IPS DF 6.9 (cell line): ENCODE results near the gene CRISPLD2.

ENCODE experiments used
- DNase-seq: peaks from one replicate; pipeline ENCODE4 v3.0.0-alpha.2; 2013; ENCODE audit warnings: low read depth, low spot score
- H3K27ac ChIP-seq: one replicate; pipeline ENCODE4 v1.5.1; 2013; ENCODE audit warnings: low read length, control low read depth
- H3K27me3 ChIP-seq: 2 replicates; pipeline ENCODE4 v1.6.1; 2013; ENCODE audit warnings: mild to moderate bottlenecking, low read length; ENCODE audit not compliant: control insufficient read depth, insufficient read depth
- H3K36me3 ChIP-seq: 2 replicates; pipeline ENCODE4 v1.6.1; 2013; ENCODE audit warnings: low read length; ENCODE audit not compliant: control insufficient read depth, insufficient read depth
- H3K4me1 ChIP-seq: 2 replicates; pipeline ENCODE4 v1.6.1; 2013; ENCODE audit warnings: low read length; ENCODE audit not compliant: control insufficient read depth, insufficient read depth
- H3K4me3 ChIP-seq: 2 replicates; pipeline ENCODE4 v1.5.1; 2013; ENCODE audit warnings: mild to moderate bottlenecking, low read length
- H3K9me3 ChIP-seq: 2 replicates; pipeline ENCODE4 v1.6.1; 2013; ENCODE audit warnings: low read length, inconsistent platforms; ENCODE audit not compliant: control insufficient read depth, insufficient read depth
- WGBS: extraction: QIAGEN DNeasy Blood & Tissue Kit; methylation state at CpG from one replicate; pipeline ENCODE4 v1.1.7; 2013; ENCODE audit warnings: mixed read lengths, missing lambda C conversion rate; ENCODE audit not compliant: insufficient read length, insufficient coverage; 5-methylcytosine and 5-hydroxymethylcytosine counted together

Gene CRISPLD2

GRCh38 chr16:84891149-84891795, 71.5 kb downstream of the CRISPLD2 start:
- no peaks in the 10 kb centered on the region for H3K9me3 ChIP-seq
- no peak overlapping the region for H3K27ac ChIP-seq
- no peak overlapping the region for H3K4me3 ChIP-seq
- no peaks in the 10 kb centered on the region for H3K36me3 ChIP-seq
- H3K4me1 ChIP-seq, result peaks cover 2% of the 10 kb centered on the region; the same call in 1 of the 2 replicates
- no peak for DNase-seq
- H3K27me3 ChIP-seq, result no peaks in the 10 kb centered on the region
- WGBS, result no CpG with 5 or more reads among the region's 17 CpGs

- DNase-seq, result no peak
- H3K9me3 ChIP-seq, result no peaks in the 10 kb centered on the region
- H3K27me3 ChIP-seq, result no peaks in the 10 kb centered on the region
- peaks cover 2% of the 10 kb centered on the region; the same call in 1 of the 2 replicates for H3K4me1 ChIP-seq
- no CpG with 5 or more reads among the region's 10 CpGs for WGBS
- H3K27ac ChIP-seq, result no peak overlapping the region
- H3K36me3 ChIP-seq, result no peaks in the 10 kb centered on the region
- no peak overlapping the region for H3K4me3 ChIP-seq
Observed at GRCh38 chr16:84892097-84892496, 72.3 kb downstream of the CRISPLD2 start.

GRCh38 chr16:84893467-84893848, 73.7 kb downstream of the CRISPLD2 start:
- H3K4me1 ChIP-seq, result peaks cover 2% of the 10 kb centered on the region; the same call in 1 of the 2 replicates
- H3K27ac ChIP-seq, result no peak overlapping the region
- DNase-seq, result no peak
- H3K36me3 ChIP-seq, result no peaks in the 10 kb centered on the region
- H3K4me3 ChIP-seq, result no peak overlapping the region
- H3K9me3 ChIP-seq, result no peaks in the 10 kb centered on the region
- no CpG with 5 or more reads among the region's 3 CpGs for WGBS
- H3K27me3 ChIP-seq, result no peaks in the 10 kb centered on the region

DNA sequence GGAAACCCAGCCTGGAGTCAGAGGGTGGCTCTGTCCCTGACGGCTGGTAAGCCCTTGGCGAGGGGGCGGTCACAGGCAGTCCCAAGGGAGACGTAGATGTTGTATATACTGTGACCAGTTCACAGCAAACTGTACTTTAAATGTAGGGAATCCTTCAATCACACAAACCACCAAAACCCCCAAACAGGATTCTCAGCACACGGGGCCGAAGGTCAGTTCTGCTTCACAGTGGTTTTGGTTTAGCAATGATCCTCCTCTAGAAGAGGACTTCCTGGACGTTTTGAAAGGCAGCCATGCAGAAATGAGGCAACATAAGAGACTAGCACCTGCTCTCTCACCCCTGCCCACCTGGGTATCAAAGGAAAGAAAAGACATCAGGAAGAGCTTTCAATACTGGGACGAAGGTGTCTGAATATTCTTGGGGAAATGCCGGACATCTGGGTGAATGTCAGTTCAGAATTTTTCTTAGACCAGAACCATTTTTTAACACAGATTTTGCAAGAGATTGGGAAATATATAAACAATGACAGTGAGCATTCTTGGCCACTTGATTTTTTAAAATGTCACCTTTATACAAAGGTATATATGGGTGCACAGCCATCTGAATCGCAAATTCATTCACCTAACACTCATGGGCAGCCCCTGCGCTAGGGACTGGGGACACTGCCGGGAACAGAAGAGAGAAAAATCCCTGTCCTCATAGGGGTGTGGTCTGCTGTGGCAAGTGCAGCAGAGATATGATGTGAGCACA, 74.2 kb downstream of the CRISPLD2 start:
- H3K27ac ChIP-seq, result no peak overlapping the region
- H3K36me3 ChIP-seq, result no peaks in the 10 kb centered on the region
- H3K4me1 ChIP-seq, result peaks cover 1% of the 10 kb centered on the region; the same call in 1 of the 2 replicates
- no peak overlapping the region for H3K4me3 ChIP-seq
- DNase-seq, result no peak
- no peaks in the 10 kb centered on the region for H3K27me3 ChIP-seq
- no CpG with 5 or more reads among the region's 12 CpGs for WGBS
- H3K9me3 ChIP-seq, result no peaks in the 10 kb centered on the region

DNA sequence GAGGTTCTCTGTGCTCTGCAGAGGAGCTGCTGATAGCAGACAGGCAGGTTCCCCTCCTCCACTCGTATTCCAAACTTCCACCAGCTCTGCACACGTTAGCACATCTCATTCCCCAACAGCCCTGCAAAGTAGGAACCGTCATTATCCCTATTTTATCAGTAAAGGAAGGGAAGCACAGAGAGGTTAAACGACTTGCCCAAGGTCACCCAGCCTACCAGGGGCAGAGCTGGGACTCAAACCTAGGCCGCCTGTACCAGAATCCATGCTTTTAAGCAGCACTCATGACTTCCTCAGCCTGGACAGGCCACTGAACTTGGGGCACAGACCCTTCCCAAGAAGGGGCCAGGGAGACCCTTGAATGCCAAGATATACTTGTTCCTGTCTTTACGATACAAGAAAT, 75.2 kb downstream of the CRISPLD2 start:
- Histone ChIP-seq H3K27me3 (no peaks in the 10 kb centered on the region), H3K36me3 (no peaks in the 10 kb centered on the region), H3K9me3 (no peaks in the 10 kb centered on the region), H3K27ac (no peak overlapping the region), H3K4me1 (no peaks in the 10 kb centered on the region), H3K4me3 (no peak overlapping the region)
- DNase-seq, result no peak
- no CpG with 5 or more reads among the region's 6 CpGs for WGBS

GRCh38 chr16:84896847-84897246, 77.1 kb downstream of the CRISPLD2 start:
- H3K27me3 ChIP-seq, result no peaks in the 10 kb centered on the region
- no CpG with 5 or more reads among the region's 9 CpGs for WGBS
- H3K4me1 ChIP-seq, result no peaks in the 10 kb centered on the region
- H3K9me3 ChIP-seq, result no peaks in the 10 kb centered on the region
- no peak overlapping the region for H3K27ac ChIP-seq
- no peak overlapping the region for H3K4me3 ChIP-seq
- DNase-seq, result no peak
- no peaks in the 10 kb centered on the region for H3K36me3 ChIP-seq

- Histone ChIP-seq H3K36me3 (no peaks in the 10 kb centered on the region), H3K4me1 (no peaks in the 10 kb centered on the region), H3K27me3 (no peaks in the 10 kb centered on the region), H3K9me3 (no peaks in the 10 kb centered on the region), H3K27ac (no peak overlapping the region), H3K4me3 (no peak overlapping the region)
- WGBS, result no CpG with 5 or more reads among the region's 15 CpGs
- no peak for DNase-seq
Observed at GRCh38 chr16:84897911-84898377, 78.2 kb downstream of the CRISPLD2 start.

- Histone ChIP-seq H3K27me3 (no peaks in the 10 kb centered on the region), H3K4me1 (no peaks in the 10 kb centered on the region), H3K27ac (no peak overlapping the region), H3K36me3 (no peaks in the 10 kb centered on the region), H3K4me3 (no peak overlapping the region), H3K9me3 (no peaks in the 10 kb centered on the region)
- no peak for DNase-seq
- no CpG with 5 or more reads among the region's 2 CpGs for WGBS
Observed at GRCh38 chr16:84898447-84898846, 78.7 kb downstream of the CRISPLD2 start.

GRCh38 chr16:84899414-84899813, 79.6 kb downstream of the CRISPLD2 start:
- H3K27me3 ChIP-seq, result no peaks in the 10 kb centered on the region
- DNase-seq, result no peak
- H3K9me3 ChIP-seq, result no peaks in the 10 kb centered on the region
- H3K27ac ChIP-seq, result no peak overlapping the region
- no peaks in the 10 kb centered on the region for H3K4me1 ChIP-seq
- no peaks in the 10 kb centered on the region for H3K36me3 ChIP-seq
- no peak overlapping the region for H3K4me3 ChIP-seq
- WGBS, result no CpG with 5 or more reads among the region's 8 CpGs

DNA sequence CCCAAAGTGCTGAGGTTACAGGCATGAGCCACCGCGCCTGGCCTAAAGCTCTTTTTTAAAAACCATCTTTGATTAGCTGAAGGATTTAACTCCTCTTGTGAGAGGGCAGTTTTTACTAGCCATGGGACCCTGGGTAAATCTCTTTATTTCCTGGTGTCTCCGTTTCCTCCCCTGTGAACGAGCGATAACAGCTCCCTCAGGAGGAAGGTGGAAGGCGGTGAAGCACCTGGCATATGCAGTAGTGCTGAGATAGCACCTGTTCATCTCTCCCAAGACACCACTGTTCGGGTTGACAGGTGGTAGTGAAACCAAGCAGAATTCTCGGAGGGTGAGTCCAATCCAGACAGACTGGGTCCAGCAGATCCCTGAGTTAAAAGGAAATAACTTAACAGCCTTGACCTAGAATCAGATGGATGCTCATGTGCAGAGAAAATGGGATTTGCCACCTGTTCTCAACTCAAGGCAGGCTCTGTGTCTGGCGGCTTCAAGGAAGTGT, 86.2 kb downstream of the CRISPLD2 start:
- Histone ChIP-seq H3K4me3 (no peak overlapping the region), H3K27ac (no peak overlapping the region), H3K27me3 (no peaks in the 10 kb centered on the region), H3K36me3 (no peaks in the 10 kb centered on the region), H3K4me1 (no peaks in the 10 kb centered on the region), H3K9me3 (no peaks in the 10 kb centered on the region)
- no CpG with 5 or more reads among the region's 9 CpGs for WGBS
- no peak for DNase-seq
